Thyroid gland (tissue), 4 donors: ENCODE results near the gene RPSA.

Experiments used
- POLR2A ChIP-seq, 2 donors: fragments of 450-650 bp; IDR thresholded peaks; one replicate each; pipeline ENCODE4 v1.6.1; 2017; ENCODE audit warnings: antibody characterized with exemption in 2 of 2, mild to moderate bottlenecking in 2 of 2, moderate library complexity in 1 of 2
- TF ChIP-seq, protein P1 (sequence below), 6 experiments: fragments of 200-600 bp in 3 of 6; fragments of 450-650 bp in 3 of 6; sonication (generic) in 3 of 6; IDR thresholded peaks; one replicate each; pipeline ENCODE4 v1.5.1; 2016 to 2019; ENCODE audit warnings: antibody characterized with exemption in 6 of 6, mild to moderate bottlenecking in 2 of 6, inconsistent platforms in 1 of 6, moderate library complexity in 1 of 6

- TF ChIP-seq, protein P1, sequence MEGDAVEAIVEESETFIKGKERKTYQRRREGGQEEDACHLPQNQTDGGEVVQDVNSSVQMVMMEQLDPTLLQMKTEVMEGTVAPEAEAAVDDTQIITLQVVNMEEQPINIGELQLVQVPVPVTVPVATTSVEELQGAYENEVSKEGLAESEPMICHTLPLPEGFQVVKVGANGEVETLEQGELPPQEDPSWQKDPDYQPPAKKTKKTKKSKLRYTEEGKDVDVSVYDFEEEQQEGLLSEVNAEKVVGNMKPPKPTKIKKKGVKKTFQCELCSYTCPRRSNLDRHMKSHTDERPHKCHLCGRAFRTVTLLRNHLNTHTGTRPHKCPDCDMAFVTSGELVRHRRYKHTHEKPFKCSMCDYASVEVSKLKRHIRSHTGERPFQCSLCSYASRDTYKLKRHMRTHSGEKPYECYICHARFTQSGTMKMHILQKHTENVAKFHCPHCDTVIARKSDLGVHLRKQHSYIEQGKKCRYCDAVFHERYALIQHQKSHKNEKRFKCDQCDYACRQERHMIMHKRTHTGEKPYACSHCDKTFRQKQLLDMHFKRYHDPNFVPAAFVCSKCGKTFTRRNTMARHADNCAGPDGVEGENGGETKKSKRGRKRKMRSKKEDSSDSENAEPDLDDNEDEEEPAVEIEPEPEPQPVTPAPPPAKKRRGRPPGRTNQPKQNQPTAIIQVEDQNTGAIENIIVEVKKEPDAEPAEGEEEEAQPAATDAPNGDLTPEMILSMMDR (IDR thresholded peaks at IDR 0.05): no peak
- TF ChIP-seq POLR2A (IDR thresholded peaks at IDR 0.05): no peak
Observed at GRCh38 chr3:39407773-39408492, 1.4 kb downstream of the RPSA start.
